ENCODE measurements around the gene TRIM33. TPM values are rescaled to one million over a fixed set of nuclear protein-coding genes. Genes with fewer than 3 reads are reported as not detected.
"Not testable (repeated sequence)": the region's sequence is repeated elsewhere in the genome, so short reads cannot be mapped to it uniquely, and the experiment has no call there.

Gene TRIM33
- total RNA-seq, 1 experiment from 2014 or later = 38.7 TPM

DNA sequence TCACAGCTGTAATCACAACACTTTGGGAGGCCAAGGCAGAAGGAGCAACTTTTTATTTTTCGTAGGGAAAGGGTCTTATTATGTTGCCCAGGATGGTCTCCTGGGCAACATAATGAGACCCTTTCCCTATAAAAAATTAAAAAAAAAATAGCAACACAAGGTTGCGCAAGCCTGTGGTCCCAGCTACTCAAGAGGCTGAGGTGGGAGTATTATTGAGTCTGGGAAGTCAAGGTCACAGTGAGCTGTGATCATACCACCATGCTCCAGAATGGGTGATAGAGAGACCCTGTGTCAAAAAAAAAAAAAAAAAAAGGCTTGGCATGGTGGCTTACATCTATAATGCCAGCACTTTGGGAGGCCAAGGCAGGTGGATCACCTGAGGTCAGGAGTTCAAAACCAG lies 131.6 kb downstream of the TRIM33 start:
- no TSS peak for BruUV-seq (replicated peaks)

DNA sequence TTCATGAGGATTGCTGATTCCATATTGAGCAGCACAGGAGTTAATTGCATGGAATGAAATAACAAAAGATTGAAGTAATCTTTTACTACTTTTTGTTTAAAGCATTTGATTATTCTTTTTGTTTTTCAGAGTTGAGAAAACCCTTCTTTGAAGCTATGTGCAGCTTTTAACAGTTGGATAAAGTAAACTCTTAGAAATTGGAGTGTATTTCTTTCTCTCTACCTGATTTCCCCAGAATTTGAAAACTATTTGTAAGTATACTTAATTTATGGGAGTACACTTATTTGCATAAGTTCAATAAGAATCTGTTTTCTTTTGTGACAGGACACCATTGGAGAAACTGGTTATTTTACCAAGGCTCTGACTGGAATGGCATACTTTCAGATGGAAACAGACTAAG lies 133.6 kb downstream of the TRIM33 start:
- Histone ChIP-seq H3K9me2 (ENCODE audit: insufficient read depth) (no peaks in the 10 kb centered on the region), H3K27ac (no peak overlapping the region), H3K4me2 (no peak overlapping the region), H3K27me3 (ENCODE audit: insufficient read depth, low read depth) (no peaks in the 10 kb centered on the region), H3F3A (ENCODE audit: insufficient read depth, low read depth) (no peaks in the 10 kb centered on the region; the same call in 1 of the 2 replicates), H3K79me2 (ENCODE audit: low read depth) (no peaks in the 10 kb centered on the region), H3K9me3 (ENCODE audit: insufficient read depth, low read depth) (peaks cover 30% of the 10 kb centered on the region), H4K20me1 (ENCODE audit: insufficient read depth) (no peaks in the 10 kb centered on the region), H3K4me1 (replicated peaks; ENCODE audit: insufficient read depth) (no peaks in the 10 kb centered on the region), H2AFZ (no peak overlapping the region), H3K36me3 (ENCODE audit: low read depth) (no peaks in the 10 kb centered on the region), H3K4me3 (no peak overlapping the region)
- TF ChIP-seq, protein P1, sequence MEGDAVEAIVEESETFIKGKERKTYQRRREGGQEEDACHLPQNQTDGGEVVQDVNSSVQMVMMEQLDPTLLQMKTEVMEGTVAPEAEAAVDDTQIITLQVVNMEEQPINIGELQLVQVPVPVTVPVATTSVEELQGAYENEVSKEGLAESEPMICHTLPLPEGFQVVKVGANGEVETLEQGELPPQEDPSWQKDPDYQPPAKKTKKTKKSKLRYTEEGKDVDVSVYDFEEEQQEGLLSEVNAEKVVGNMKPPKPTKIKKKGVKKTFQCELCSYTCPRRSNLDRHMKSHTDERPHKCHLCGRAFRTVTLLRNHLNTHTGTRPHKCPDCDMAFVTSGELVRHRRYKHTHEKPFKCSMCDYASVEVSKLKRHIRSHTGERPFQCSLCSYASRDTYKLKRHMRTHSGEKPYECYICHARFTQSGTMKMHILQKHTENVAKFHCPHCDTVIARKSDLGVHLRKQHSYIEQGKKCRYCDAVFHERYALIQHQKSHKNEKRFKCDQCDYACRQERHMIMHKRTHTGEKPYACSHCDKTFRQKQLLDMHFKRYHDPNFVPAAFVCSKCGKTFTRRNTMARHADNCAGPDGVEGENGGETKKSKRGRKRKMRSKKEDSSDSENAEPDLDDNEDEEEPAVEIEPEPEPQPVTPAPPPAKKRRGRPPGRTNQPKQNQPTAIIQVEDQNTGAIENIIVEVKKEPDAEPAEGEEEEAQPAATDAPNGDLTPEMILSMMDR (conservative IDR thresholded peaks at IDR 0.05) = no peak
- no peak for TF ChIP-seq EZH2 (IDR thresholded peaks at IDR 0.05; ENCODE audit: low read depth)
- DNase-seq = no peak
- POLR2A ChIA-PET (ENCODE audit: unreplicated experiment) = no interaction called here
- intact Hi-C loops (cut with micrococcal nuclease; ENCODE audit: unreplicated experiment) = no loop called here
- CTCF ChIA-PET = interaction anchor here (0.7 kb wide), 1 partner anchor 101 kb away, joined by 4 read pairs; no protein-coding TSS in a partner anchor
- BruUV-seq (replicated peaks) = no TSS peak

More for the DNA sequence above, 131.6 kb downstream of the TRIM33 start:
- intact Hi-C loops (cut with micrococcal nuclease; ENCODE audit: unreplicated experiment) = no loop called here
- H3K4me1 ChIP-seq (replicated peaks; ENCODE audit: insufficient read depth) = no peaks in the 10 kb centered on the region
- no peaks in the 10 kb centered on the region for H3F3A ChIP-seq (ENCODE audit: insufficient read depth, low read depth)
- H3K79me2 ChIP-seq (ENCODE audit: low read depth) = no peaks in the 10 kb centered on the region
- H3K9me2 ChIP-seq (ENCODE audit: insufficient read depth) = no peaks in the 10 kb centered on the region
- no peak overlapping the region for H3K27ac ChIP-seq
- H3K27me3 ChIP-seq (ENCODE audit: insufficient read depth, low read depth) = no peaks in the 10 kb centered on the region
- H3K9me3 ChIP-seq (ENCODE audit: insufficient read depth, low read depth) = peaks cover 29% of the 10 kb centered on the region
- H4K20me1 ChIP-seq (ENCODE audit: insufficient read depth) = no peaks in the 10 kb centered on the region
- H2AFZ ChIP-seq = no peak overlapping the region
- POLR2A ChIA-PET (ENCODE audit: unreplicated experiment) = no interaction called here
- TF ChIP-seq, protein P1 (conservative IDR thresholded peaks at IDR 0.05) = no peak
- no peak for TF ChIP-seq EZH2 (IDR thresholded peaks at IDR 0.05; ENCODE audit: low read depth)
- H3K4me2 ChIP-seq = no peak overlapping the region
- DNase-seq = no peak
- H3K4me3 ChIP-seq = no peak overlapping the region
- CTCF ChIA-PET = interaction anchor here (0.7 kb wide), 1 partner anchor 178 kb away, joined by 5 read pairs; no protein-coding TSS in a partner anchor
- H3K36me3 ChIP-seq (ENCODE audit: low read depth) = no peaks in the 10 kb centered on the region

DNA sequence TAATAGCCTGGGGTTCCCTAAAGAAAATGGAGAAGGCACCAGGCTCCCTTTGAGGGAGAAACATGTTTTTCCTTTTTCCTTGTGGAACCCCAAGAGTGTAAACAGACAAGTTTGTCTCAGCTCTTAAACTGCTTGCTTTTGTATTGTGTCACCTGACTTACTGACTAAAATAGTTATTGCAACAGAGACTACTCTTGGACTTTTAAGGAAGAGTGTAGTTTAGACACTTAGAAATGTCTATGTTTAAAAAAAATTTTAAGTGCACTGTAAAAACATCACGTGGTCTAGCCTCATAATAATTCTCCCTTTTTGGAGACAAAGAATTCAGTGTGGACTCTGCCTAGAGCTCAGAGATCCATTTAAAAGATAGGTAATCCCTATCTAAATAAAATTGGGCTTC lies 141.1 kb downstream of the TRIM33 start:
- Histone ChIP-seq H3K36me3 (ENCODE audit: low read depth) (no peaks in the 10 kb centered on the region), H2AFZ (no peak overlapping the region), H3K4me3 (no peak overlapping the region), H3K4me2 (no peak overlapping the region), H3K27me3 (ENCODE audit: insufficient read depth, low read depth) (no peaks in the 10 kb centered on the region), H3K9me2 (ENCODE audit: insufficient read depth) (no peaks in the 10 kb centered on the region), H3K4me1 (replicated peaks; ENCODE audit: insufficient read depth) (no peaks in the 10 kb centered on the region), H3K27ac (no peak overlapping the region), H3F3A (ENCODE audit: insufficient read depth, low read depth) (no peaks in the 10 kb centered on the region; the same call in 1 of the 2 replicates), H3K9me3 (ENCODE audit: insufficient read depth, low read depth) (peaks cover 11% of the 10 kb centered on the region; the same call in 1 of the 2 replicates), H3K79me2 (ENCODE audit: low read depth) (no peaks in the 10 kb centered on the region), H4K20me1 (ENCODE audit: insufficient read depth) (no peaks in the 10 kb centered on the region)
- ChIA-PET POLR2A (ENCODE audit: unreplicated experiment) (interaction anchor here (0.6 kb wide), 2 partner anchors 35 to 288 kb away, joined by 4 read pairs; no protein-coding TSS in a partner anchor), CTCF (no interaction called here)
- intact Hi-C loops (cut with micrococcal nuclease; ENCODE audit: unreplicated experiment) = no loop called here
- BruUV-seq (replicated peaks) = no TSS peak
- no peak for TF ChIP-seq EZH2 (IDR thresholded peaks at IDR 0.05; ENCODE audit: low read depth)
- TF ChIP-seq, protein P1 (conservative IDR thresholded peaks at IDR 0.05) = no peak
- DNase-seq = no peak

DNA sequence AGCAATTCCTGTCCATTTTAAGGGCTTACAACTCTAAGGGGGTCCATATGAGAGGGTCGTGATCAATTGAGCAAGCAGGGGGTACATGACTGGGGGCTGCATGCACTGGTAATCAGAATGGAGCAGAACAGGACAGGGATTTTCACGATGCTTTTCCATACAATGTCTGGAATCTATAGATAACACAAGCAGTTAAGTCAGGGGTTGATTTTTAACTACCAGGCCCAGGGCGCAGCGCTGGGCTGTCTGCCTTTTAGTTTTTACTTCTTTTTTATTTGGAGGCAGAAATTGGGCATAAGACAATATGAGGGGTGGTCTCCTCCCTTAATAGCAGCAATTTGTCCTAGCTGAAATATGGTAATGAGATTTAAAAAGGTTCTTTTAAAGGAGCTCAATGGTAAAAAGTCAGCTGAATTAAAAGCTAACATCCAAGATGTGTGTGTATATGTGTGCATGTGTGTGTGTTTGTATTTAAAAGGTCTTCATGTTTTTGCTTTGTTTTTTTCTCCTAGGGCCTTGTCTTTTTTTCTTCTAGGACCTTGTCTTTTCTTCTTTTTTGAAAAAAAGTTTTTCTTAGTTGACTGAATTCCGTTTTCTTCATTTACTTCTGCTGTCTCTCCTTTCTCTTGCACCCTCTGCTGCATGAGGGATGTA lies 141.6 kb downstream of the TRIM33 start:
- H3K4me2 ChIP-seq; H3K27ac ChIP-seq; H3F3A ChIP-seq (ENCODE audit: insufficient read depth, low read depth); intact Hi-C loops (cut with micrococcal nuclease; ENCODE audit: unreplicated experiment); H3K4me3 ChIP-seq; POLR2A ChIA-PET (ENCODE audit: unreplicated experiment); BruUV-seq (replicated peaks); H3K36me3 ChIP-seq (ENCODE audit: low read depth); CTCF ChIA-PET; H2AFZ ChIP-seq; H3K27me3 ChIP-seq (ENCODE audit: insufficient read depth, low read depth); H3K79me2 ChIP-seq (ENCODE audit: low read depth); H4K20me1 ChIP-seq (ENCODE audit: insufficient read depth); H3K9me2 ChIP-seq (ENCODE audit: insufficient read depth); H3K9me3 ChIP-seq (ENCODE audit: insufficient read depth, low read depth); H3K4me1 ChIP-seq (replicated peaks; ENCODE audit: insufficient read depth); DNase-seq: not testable (repeated sequence)

Data from PC-9 (cell line).